Measurements from ENCODE around the gene GBX1.

Gene GBX1

DNA sequence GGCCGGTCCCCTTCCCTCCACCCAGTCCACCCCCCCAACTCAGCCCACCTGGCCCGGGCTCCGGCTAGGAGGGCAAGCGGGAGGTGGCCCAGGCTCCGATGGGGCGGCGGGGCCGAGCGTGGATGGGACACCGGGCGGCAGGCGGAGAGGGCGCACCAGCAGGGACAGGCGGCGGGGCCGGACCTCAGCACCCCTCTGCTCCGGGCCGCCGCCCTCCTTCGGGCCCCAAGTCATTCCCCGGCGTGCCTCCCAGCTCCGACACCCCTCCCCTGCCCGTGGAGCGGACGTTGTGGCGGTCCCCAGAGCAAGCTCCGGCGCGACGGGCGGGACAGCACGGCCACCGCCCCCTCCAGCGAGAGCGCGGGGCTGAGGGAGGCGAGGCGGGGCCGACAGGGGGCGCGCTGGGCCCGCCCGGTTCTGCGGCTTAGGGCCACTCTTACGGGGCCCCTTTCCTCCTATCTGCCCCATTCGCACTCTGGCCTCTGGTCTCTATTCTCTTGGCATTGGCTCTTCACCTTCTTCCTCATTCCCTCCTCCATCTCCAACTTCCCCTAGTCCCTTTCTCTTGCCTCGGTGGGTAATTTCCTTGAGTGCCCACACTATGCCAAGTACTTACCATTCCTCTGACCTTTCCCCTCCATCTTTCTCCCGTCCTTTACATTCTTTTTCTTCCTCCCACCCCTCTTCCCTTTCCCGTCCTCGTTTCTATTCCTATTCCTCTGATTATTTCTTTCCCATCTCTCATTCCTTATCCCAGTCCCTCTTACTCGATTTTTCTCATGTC lies 701 bp upstream of the GBX1 start:
- Mint-ChIP-seq H3K4me3 (peak overlapping the region; percentile 75), H3K4me1 (peaks cover 22% of the 10 kb centered on the region), H3K27me3 (peaks cover 48% of the 10 kb centered on the region), H3K36me3 (no peaks in the 10 kb centered on the region), H3K9me3 (no peaks in the 10 kb centered on the region), H3K27ac (no peak overlapping the region)
- ATAC-seq = peak; percentile 80

DNA sequence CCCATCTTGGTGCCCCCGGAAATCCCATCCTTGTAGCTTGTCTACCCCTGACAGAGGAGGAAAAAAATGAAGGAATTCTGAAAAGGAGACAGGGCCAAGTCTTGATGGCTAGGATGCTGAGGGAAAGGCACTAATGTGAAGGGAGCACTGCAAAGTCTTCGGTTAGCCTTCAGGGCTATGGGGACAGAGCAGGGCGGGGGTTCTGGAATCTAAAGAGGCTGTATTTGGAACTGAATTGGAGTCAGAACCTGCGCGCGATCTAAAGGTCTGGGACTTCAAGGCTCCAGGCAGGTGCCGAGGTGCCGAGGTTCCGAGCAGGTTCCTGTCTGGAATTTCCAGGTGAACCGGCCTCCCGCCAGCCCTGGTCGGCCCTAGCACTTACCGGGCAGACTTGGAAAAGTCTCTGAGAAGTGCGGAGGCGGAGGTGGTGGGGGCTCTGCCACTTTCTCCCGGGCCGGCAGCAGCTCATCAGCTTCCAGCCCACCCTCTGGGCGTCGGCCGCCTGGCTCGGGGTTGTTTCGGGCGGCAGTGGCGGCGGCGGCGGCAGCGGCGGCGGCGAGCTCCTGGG lies 781 bp downstream of the GBX1 start:
- Mint-ChIP-seq H3K27ac (no peak overlapping the region), H3K9me3 (no peaks in the 10 kb centered on the region), H3K4me1 (peaks cover 14% of the 10 kb centered on the region), H3K4me3 (peak overlapping the region; percentile 42), H3K36me3 (no peaks in the 10 kb centered on the region), H3K27me3 (peaks cover 33% of the 10 kb centered on the region)
- ATAC-seq = no peak

DNA sequence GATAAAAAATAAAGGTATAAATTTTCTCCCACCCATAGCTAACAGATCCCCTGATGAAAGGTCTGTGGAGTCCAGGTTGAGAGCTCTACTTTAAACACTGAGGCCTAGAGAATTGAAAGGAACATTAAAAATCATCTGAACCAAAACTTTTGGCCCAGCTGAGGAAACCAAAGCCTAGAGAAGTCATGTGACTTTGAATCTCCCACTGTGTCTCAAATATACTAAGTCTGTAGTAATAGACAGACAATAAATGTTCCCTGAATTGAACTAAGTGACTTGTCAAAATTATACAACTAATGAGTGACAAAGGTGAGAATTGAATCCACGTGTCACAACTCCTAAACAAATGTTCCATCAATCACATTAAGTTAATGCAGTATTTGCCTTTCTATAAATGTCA lies 5.7 kb downstream of the GBX1 start:
- H3K36me3 Mint-ChIP-seq = no peaks in the 10 kb centered on the region
- no peaks in the 10 kb centered on the region for H3K9me3 Mint-ChIP-seq
- peaks cover 4% of the 10 kb centered on the region for H3K4me1 Mint-ChIP-seq
- no peak overlapping the region for H3K4me3 Mint-ChIP-seq
- no peak overlapping the region for H3K27ac Mint-ChIP-seq
- ATAC-seq = no peak
- no peaks in the 10 kb centered on the region for H3K27me3 Mint-ChIP-seq

DNA sequence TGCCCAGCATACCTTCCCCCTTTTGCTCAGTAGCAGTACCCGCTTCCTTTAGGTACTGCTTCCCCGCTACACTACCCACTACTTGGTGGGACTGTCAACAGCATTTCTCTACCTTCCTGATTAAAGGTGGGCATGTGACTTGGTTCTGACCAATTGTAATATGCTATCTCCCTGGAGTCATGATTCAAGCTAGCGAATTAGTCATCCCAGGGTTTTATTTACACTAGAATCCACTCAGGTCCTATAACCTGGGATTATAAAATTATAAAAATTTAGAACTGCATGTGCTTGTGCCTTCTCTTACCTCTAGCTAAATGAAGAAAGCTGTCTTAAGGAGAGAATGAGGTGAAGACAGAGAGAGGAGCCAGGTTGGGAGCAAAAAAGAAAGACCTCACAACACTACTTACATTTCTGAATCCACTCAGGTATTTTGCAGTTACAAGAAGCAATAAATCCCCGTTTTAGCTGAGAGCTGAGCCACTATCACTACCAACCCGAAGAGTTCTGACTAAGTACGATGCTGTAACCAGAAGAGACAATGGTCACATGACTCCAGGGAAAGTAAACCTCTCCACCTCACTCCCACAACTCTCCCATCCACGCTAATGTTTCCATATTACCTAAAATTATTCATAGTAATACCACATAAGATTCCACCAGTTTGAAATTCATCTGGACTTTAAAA lies 9.7 kb downstream of the GBX1 start:
- Mint-ChIP-seq H3K27me3 (peaks cover 14% of the 10 kb centered on the region), H3K9me3 (no peaks in the 10 kb centered on the region), H3K4me1 (no peaks in the 10 kb centered on the region), H3K36me3 (no peaks in the 10 kb centered on the region), H3K4me3 (no peak overlapping the region), H3K27ac (no peak overlapping the region)
- no peak for ATAC-seq

DNA sequence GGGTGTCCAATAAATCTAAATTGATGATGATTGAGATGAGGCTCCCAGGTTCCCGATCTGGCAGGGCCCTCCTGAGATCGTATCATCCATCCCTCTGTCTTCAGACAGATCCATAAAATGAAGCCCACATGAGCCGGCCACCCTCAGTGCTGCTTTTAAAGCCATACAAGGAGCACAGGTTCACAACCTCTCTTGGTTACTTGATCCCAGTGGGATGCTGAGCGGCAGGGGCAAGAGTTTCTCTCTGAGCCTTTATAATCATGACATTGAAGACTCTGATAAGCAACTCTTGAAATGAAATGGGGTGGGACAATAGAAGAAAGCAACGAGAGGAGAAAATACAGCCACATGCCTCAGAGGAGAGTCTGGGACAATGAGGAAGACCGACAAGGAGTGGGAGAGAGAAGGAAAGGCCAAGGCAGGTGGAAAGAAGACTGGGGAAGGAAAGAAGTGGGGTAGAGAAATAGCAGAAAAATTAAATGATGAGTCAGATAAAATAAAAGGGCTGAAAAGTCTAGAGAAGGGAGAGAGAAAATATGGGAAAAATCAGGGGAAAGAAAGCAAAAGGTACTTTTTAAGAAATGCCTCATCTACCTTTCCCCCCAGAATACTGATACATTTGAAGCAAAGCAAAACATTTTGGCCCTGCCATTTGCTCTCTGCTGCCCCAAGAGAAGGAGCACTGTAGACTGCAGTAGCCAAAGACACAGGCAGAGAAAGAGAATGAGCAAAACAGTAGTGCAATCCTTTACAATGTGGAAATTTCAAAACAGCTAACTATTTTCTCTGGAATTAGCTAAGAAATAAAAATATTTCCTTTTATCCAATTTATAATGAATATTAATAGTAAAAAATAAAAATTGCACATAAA lies 14.6 kb downstream of the GBX1 start:
- Mint-ChIP-seq H3K9me3 (no peaks in the 10 kb centered on the region), H3K4me3 (no peak overlapping the region), H3K27ac (no peak overlapping the region), H3K4me1 (no peaks in the 10 kb centered on the region), H3K36me3 (no peaks in the 10 kb centered on the region), H3K27me3 (peaks cover 14% of the 10 kb centered on the region)
- ATAC-seq = no peak

DNA sequence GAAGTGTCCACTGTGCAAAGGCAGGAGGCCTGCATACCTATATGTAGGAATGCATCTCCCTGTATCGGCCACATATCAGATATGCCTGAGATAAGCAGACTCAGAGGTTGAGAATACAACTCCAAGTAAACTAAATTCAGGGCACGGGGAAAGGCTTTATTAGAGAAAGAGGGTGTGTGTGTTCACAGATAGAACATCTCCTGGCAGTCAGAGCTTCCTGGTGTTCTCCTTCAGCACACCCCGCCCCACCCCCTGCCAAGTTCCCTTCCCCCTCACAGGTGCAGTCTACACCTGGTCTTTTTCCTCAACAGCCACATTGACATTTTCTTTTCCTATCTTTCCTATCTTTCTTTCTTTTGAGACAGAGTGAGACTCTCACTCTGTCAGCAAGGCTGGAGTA lies 17.1 kb downstream of the GBX1 start:
- Mint-ChIP-seq H3K4me1 (no peaks in the 10 kb centered on the region), H3K9me3 (no peaks in the 10 kb centered on the region), H3K4me3 (no peak overlapping the region), H3K27me3 (peaks cover 8% of the 10 kb centered on the region), H3K36me3 (no peaks in the 10 kb centered on the region), H3K27ac (no peak overlapping the region)
- ATAC-seq = no peak

DNA sequence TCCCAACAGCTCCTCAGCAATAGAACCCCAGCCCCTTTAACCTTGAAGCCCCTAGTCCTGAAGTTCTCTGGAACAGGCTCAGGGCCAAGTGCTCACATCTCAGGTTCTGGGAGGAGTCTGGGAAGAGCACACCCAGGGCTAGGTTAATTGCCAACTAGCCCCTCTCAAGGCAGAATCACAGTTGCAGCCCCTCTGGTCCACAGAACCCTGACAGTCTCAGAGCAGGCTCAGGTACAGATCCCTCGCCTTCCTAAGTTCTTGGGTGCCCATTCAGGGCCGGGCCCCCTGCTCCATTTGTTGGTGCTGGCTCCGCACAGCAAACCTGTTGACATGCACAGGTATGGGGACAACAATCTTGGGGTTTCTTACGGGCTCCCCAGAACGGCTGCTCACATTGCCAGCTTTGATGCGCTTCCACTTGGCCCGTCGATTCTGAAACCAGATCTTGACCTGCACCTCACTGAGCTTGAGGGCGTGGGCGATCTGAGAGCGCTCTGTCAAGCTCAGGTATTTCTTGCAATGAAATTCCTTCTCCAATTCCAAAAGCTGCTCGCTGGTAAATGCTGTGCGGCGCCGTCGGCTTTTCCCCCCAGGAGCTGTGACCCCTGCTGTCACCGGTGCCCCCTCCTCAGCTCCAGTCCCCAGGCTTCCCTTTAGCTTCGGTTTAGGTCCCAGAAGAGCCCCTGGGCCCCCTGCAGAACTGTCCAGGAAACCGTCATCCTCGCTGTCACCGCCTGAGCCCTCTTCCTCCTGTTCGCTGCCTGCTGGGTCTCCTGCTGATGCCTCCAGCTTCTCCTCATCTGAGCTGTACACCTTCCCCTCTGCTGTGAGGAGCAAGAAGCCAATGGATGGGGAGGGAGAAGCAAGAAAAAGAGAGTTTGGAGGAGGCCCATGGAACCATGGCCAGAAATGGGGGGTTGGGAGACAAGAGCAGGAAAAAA lies 18.9 kb downstream of the GBX1 start:
- no peaks in the 10 kb centered on the region for H3K9me3 Mint-ChIP-seq
- no peak for ATAC-seq
- H3K27me3 Mint-ChIP-seq = no peaks in the 10 kb centered on the region
- no peak overlapping the region for H3K4me3 Mint-ChIP-seq
- no peaks in the 10 kb centered on the region for H3K4me1 Mint-ChIP-seq
- H3K36me3 Mint-ChIP-seq = peaks cover 11% of the 10 kb centered on the region
- no peak overlapping the region for H3K27ac Mint-ChIP-seq

DNA sequence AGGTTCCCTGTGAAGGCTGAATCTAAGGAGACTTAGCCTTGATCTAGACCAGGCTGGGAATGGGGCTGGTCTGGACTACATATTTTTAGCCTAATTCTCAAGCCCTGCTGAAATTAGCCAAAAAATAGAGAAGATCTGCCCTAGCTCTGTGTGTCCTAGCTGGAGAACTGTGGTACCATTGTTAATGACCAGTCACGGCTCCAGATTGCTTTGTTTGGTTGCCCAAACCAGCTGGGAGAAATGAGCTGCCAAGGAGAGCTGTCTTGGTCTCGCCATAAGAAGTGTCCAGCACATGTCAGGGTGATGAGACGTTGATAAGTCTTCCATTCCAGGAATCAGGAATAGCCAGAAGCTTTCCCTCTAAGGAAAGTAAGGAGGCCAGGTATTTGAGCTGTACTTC lies 20.7 kb downstream of the GBX1 start:
- Mint-ChIP-seq H3K36me3 (peaks cover 29% of the 10 kb centered on the region), H3K4me1 (no peaks in the 10 kb centered on the region), H3K27me3 (no peaks in the 10 kb centered on the region), H3K27ac (no peak overlapping the region), H3K4me3 (no peak overlapping the region), H3K9me3 (no peaks in the 10 kb centered on the region)
- ATAC-seq = no peak

DNA sequence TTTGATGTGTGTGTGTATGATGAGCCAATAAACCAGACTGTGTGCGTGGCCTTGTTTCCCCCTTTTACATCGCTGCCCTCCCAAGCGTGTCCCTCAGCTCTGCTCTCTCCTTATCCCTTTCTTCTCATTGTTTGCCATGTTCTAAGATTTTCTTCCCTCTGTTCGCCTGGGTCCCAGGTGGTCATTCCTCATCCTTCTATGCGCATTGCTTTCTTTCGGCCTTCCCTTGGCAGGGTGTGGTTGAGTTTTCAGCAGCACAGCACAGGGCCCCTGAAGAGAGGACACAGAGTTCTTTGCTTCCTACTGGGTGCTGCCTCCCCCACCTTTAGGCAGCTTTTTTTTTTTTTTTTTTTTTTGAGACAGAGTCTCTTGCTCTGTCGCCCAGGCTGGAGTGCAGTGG lies 23.1 kb downstream of the GBX1 start:
- Mint-ChIP-seq H3K9me3 (no peaks in the 10 kb centered on the region), H3K27ac (no peak overlapping the region), H3K27me3 (no peaks in the 10 kb centered on the region), H3K4me1 (no peaks in the 10 kb centered on the region), H3K4me3 (no peak overlapping the region), H3K36me3 (peaks cover 39% of the 10 kb centered on the region)
- ATAC-seq = no peak

DNA sequence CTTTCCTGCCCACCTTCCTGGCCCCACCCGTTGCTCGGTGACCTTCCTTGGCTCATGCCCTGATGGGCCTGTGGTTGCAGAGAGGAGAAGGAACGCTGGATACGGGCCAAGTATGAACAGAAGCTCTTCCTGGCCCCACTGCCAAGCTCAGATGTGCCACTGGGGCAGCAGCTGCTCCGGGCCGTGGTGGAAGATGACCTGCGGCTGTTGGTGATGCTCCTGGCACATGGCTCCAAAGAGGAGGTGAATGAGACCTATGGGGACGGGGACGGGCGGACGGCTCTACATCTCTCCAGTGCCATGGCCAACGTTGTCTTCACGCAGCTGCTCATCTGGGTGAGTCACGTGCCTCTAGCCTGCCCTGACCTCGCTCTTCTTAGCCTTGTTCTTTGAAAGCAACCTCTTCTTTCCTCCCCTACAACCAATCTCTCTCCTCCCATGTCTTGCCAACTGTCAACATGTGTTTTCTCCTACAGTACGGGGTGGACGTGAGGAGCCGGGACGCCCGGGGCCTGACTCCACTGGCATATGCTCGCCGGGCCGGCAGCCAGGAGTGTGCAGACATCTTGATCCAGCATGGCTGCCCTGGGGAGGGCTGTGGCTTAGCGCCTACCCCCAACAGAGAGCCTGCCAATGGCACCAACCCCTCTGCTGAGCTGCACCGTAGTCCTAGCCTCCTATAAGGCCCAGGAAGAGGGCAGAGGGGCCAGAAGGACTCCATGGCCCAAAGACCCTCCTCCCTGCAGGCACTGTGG lies 24.1 kb downstream of the GBX1 start:
- H3K36me3 Mint-ChIP-seq = peaks cover 45% of the 10 kb centered on the region
- H3K27me3 Mint-ChIP-seq = no peaks in the 10 kb centered on the region
- no peak overlapping the region for H3K4me3 Mint-ChIP-seq
- no peaks in the 10 kb centered on the region for H3K9me3 Mint-ChIP-seq
- no peak for ATAC-seq
- no peak overlapping the region for H3K27ac Mint-ChIP-seq
- H3K4me1 Mint-ChIP-seq = no peaks in the 10 kb centered on the region

DNA sequence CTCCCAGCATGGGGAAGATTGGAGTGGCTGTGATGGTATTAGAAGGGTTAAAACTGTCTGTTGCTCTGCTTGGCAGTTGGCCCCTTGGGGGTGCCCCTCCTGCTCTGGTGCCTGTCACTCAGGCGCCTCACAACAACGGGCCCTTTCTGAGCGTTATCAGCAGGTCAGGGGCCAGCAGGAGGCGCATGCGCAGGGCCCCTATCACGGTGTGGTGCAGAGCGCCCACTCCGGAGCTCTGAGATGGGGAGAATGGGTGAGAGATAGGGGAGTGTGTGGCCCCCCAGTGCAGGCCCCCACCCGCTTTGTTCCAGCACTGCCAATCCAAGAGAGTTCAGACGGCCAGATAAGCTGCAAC lies 24.8 kb downstream of the GBX1 start:
- no peak for ATAC-seq
- no peak overlapping the region for H3K4me3 Mint-ChIP-seq

DNA sequence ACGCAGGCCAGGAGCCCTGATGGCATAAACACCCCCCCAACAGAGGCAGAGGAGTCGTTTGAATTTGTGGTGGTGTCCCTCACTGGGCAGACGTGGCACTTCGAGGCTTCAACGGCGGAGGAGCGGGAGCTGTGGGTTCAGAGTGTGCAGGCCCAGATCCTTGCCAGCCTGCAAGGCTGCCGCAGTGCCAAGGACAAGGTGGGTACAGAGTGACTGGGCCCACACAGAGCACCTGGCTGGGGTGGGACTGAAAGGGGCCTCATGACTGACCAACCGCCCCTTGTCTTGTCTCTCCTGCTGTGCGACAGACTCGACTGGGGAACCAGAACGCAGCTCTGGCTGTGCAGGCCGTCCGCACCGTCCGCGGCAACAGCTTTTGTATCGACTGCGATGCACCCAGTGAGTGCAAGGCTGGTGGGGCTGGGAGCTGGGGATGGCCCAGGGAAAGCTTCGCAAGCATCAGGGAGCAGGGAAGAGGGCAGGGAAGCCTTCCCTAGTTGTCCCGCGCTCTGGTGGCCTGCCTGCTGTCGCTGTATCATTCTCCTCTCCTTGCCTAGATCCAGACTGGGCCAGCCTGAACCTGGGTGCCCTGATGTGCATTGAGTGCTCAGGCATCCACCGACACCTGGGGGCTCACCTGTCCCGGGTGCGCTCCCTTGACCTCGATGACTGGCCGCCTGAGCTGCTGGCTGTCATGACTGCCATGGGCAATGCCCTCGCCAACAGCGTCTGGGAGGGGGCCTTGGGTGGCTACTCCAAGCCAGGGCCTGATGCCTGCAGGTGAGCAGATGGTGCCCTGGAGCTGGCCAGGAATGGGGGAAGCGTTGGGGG lies 25.4 kb downstream of the GBX1 start:
- Mint-ChIP-seq H3K36me3 (peaks cover 45% of the 10 kb centered on the region), H3K4me1 (no peaks in the 10 kb centered on the region), H3K4me3 (no peak overlapping the region), H3K27me3 (no peaks in the 10 kb centered on the region), H3K9me3 (no peaks in the 10 kb centered on the region), H3K27ac (no peak overlapping the region)
- no peak for ATAC-seq

More for the DNA sequence above, 24.8 kb downstream of the GBX1 start:
- H3K36me3 Mint-ChIP-seq = peaks cover 45% of the 10 kb centered on the region
- H3K27ac Mint-ChIP-seq = no peak overlapping the region
- no peaks in the 10 kb centered on the region for H3K4me1 Mint-ChIP-seq
- no peaks in the 10 kb centered on the region for H3K9me3 Mint-ChIP-seq
- H3K27me3 Mint-ChIP-seq = no peaks in the 10 kb centered on the region

DNA sequence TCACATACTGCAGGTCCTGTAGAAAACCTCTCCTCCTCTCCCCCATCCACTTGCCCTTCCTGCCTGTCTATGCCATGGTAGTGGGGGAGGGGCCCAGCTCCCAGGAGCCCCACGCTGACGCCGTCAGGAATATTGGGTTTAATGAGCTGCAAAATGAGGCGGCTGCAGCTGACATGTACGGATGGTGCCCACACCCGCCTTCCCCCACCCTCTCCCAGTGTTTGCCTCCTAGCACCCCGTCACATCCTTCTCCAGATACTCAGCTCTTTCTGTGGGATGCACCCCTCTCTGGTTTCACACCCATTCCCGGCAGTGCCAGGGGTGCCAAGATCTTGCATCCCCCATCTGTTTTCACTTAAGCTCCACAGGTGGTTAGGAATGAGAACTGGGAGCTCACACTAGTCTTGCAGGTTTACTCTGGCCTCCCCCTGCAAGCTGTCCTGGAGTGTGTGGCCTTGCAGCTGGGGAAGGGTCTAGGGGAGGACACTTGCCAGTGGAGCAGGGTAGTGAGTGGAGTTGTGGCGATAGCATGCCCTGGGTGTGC lies 26.1 kb downstream of the GBX1 start:
- H3K27me3 Mint-ChIP-seq = no peaks in the 10 kb centered on the region
- H3K27ac Mint-ChIP-seq = no peak overlapping the region
- no peak for ATAC-seq
- H3K4me3 Mint-ChIP-seq = no peak overlapping the region
- H3K9me3 Mint-ChIP-seq = no peaks in the 10 kb centered on the region
- peaks cover 48% of the 10 kb centered on the region for H3K36me3 Mint-ChIP-seq
- H3K4me1 Mint-ChIP-seq = no peaks in the 10 kb centered on the region

Measured in stimulated activated memory B cell treated with anti-CD40 and anti-IgM and Interleukin-4, amounts not matched to agents 10 μg/mL and 1 μg/mL and 100 μg/mL, for 72 hours (primary cell).